KOPT-K1 (cell line): ENCODE data around the gene NFIB.

Experiments used
- H3K27ac ChIP-seq: fragments of 200-600 bp; sonication (generic); 2 replicates; pipeline ENCODE4 v1.5.1; 2016; ENCODE audit warnings: antibody characterized with exemption, mild to moderate bottlenecking, low read depth, low read length; ENCODE audit not compliant: poor library complexity, severe bottlenecking
- H3K36me3 ChIP-seq: fragments of 200-600 bp; sonication (generic); 2 replicates; pipeline ENCODE4 v1.5.1; 2017; ENCODE audit warnings: antibody characterized with exemption, mild to moderate bottlenecking, low read length, moderate library complexity; ENCODE audit not compliant: insufficient read depth
- H3K9me3 ChIP-seq: fragments of 200-600 bp; sonication (generic); 2 replicates; pipeline ENCODE4 v1.5.1; 2017; ENCODE audit warnings: antibody characterized with exemption, low read length, mild to moderate bottlenecking; ENCODE audit not compliant: insufficient read depth, poor library complexity, severe bottlenecking

NFIB gene

GRCh38 chr9:14289916-14290315, 24.0 kb downstream of the NFIB start:
- no peaks in the 10 kb centered on the region for H3K36me3 ChIP-seq
- H3K27ac ChIP-seq, result no peak overlapping the region
- no peaks in the 10 kb centered on the region for H3K9me3 ChIP-seq

- no peaks in the 10 kb centered on the region for H3K36me3 ChIP-seq
- H3K27ac ChIP-seq, result no peak overlapping the region
- no peaks in the 10 kb centered on the region for H3K9me3 ChIP-seq
Measured at GRCh38 chr9:14288433-14288832, 25.5 kb downstream of the NFIB start.

GRCh38 chr9:14286121-14286520, 27.8 kb downstream of the NFIB start:
- no peaks in the 10 kb centered on the region for H3K36me3 ChIP-seq
- H3K9me3 ChIP-seq, result no peaks in the 10 kb centered on the region
- no peak overlapping the region for H3K27ac ChIP-seq

GRCh38 chr9:14283276-14283675, 30.7 kb downstream of the NFIB start:
- Histone ChIP-seq H3K9me3 (no peaks in the 10 kb centered on the region), H3K36me3 (no peaks in the 10 kb centered on the region), H3K27ac (no peak overlapping the region)

- H3K27ac ChIP-seq, result no peak overlapping the region
- H3K36me3 ChIP-seq, result no peaks in the 10 kb centered on the region
- H3K9me3 ChIP-seq, result no peaks in the 10 kb centered on the region
Measured at GRCh38 chr9:14281876-14282275, 32.1 kb downstream of the NFIB start.

GRCh38 chr9:14281136-14281795, 32.7 kb downstream of the NFIB start:
- H3K9me3 ChIP-seq, result no peaks in the 10 kb centered on the region
- H3K36me3 ChIP-seq, result no peaks in the 10 kb centered on the region
- no peak overlapping the region for H3K27ac ChIP-seq

- H3K27ac ChIP-seq, result no peak overlapping the region
- no peaks in the 10 kb centered on the region for H3K9me3 ChIP-seq
- no peaks in the 10 kb centered on the region for H3K36me3 ChIP-seq
Measured at GRCh38 chr9:14279671-14280070, 34.3 kb downstream of the NFIB start.

- H3K36me3 ChIP-seq, result no peaks in the 10 kb centered on the region
- no peak overlapping the region for H3K27ac ChIP-seq
- no peaks in the 10 kb centered on the region for H3K9me3 ChIP-seq
Measured at GRCh38 chr9:14278291-14278721, 35.6 kb downstream of the NFIB start.

- no peaks in the 10 kb centered on the region for H3K9me3 ChIP-seq
- H3K36me3 ChIP-seq, result no peaks in the 10 kb centered on the region
- H3K27ac ChIP-seq, result no peak overlapping the region
Measured at GRCh38 chr9:14277761-14278160, 36.2 kb downstream of the NFIB start.

- no peaks in the 10 kb centered on the region for H3K9me3 ChIP-seq
- H3K36me3 ChIP-seq, result no peaks in the 10 kb centered on the region
- no peak overlapping the region for H3K27ac ChIP-seq
Measured at GRCh38 chr9:14277244-14277643, 36.7 kb downstream of the NFIB start.

GRCh38 chr9:14275331-14275730, 38.6 kb downstream of the NFIB start:
- Histone ChIP-seq H3K9me3 (no peaks in the 10 kb centered on the region), H3K36me3 (no peaks in the 10 kb centered on the region), H3K27ac (no peak overlapping the region)

- Histone ChIP-seq H3K36me3 (no peaks in the 10 kb centered on the region), H3K27ac (no peak overlapping the region), H3K9me3 (no peaks in the 10 kb centered on the region)
Measured at GRCh38 chr9:14273696-14274121, 40.2 kb downstream of the NFIB start.

- Histone ChIP-seq H3K9me3 (no peaks in the 10 kb centered on the region), H3K36me3 (no peaks in the 10 kb centered on the region), H3K27ac (no peak overlapping the region)
Measured at GRCh38 chr9:14272927-14273528, 40.9 kb downstream of the NFIB start.

- Histone ChIP-seq H3K27ac (no peak overlapping the region), H3K9me3 (no peaks in the 10 kb centered on the region), H3K36me3 (no peaks in the 10 kb centered on the region)
Measured at GRCh38 chr9:14271093-14271673, 42.8 kb downstream of the NFIB start.

GRCh38 chr9:14270358-14271092, 43.4 kb downstream of the NFIB start:
- Histone ChIP-seq H3K36me3 (no peaks in the 10 kb centered on the region), H3K9me3 (no peaks in the 10 kb centered on the region), H3K27ac (no peak overlapping the region)
